Body of pancreas (tissue), 4 donors: Measurements from ENCODE around the gene CD6. TPM values are rescaled to one million over a fixed set of nuclear protein-coding genes. Genes with fewer than 3 reads are reported as not detected.

Source experiments
- ATAC-seq: fragments of 150-250 bp; one replicate; pipeline ENCODE4 v1.9.1; 2016
- DNase-seq, 4 donors: peaks; one replicate each; pipeline ENCODE4 v3.0.0-alpha.2; 2019
- H3K27ac ChIP-seq, 4 donors: fragments of 200-600 bp; sonication (generic); 1 replicate in 3 of 4; 2 replicates in 1 of 4; pipeline versions ENCODE4 v1.5.1 to v1.6.1; 2016 to 2019; ENCODE audit warnings: mild to moderate bottlenecking in 1 of 4, mixed read lengths in 1 of 4, moderate library complexity in 1 of 4
- H3K27me3 ChIP-seq, 2 donors: fragments of 200-600 bp; sonication (generic); one replicate each; pipeline ENCODE4 v1.6.0; 2016; ENCODE audit warnings: mild to moderate bottlenecking in 1 of 2
- H3K36me3 ChIP-seq, 2 donors: fragments of 200-600 bp; sonication (generic); replicated peaks in 1 of 2; 2 replicates each; pipeline ENCODE4 v1.5.1; 2016; ENCODE audit warnings: low read depth in 2 of 2; ENCODE audit not compliant: insufficient read depth in 1 of 2
- H3K4me1 ChIP-seq: fragments of 200-600 bp; sonication (generic); one replicate; pipeline ENCODE4 v1.6.0; 2016
- H3K4me3 ChIP-seq, 2 donors: fragments of 200-600 bp; sonication (generic); 1 replicate in 1 of 2; 2 replicates in 1 of 2; pipeline ENCODE4 v1.5.1; 2016 to 2019
- H3K9me3 ChIP-seq, 3 donors: fragments of 200-600 bp; sonication (generic); 1 replicate in 2 of 3; 2 replicates in 1 of 3; pipeline ENCODE4 v1.5.1; 2016
- CTCF ChIP-seq, 7 experiments: fragments of 450-650 bp in 4 of 7; fragments of 200-600 bp in 3 of 7; sonication (generic) in 3 of 7; IDR thresholded peaks; one replicate each; pipeline ENCODE4 v1.5.1; 2016 to 2019; ENCODE audit warnings: antibody characterized with exemption in 7 of 7
- POLR2A ChIP-seq, 3 donors: fragments of 450-650 bp; IDR thresholded peaks; one replicate each; pipeline ENCODE4 v1.6.1; 2016; ENCODE audit warnings: antibody characterized with exemption in 3 of 3, mild to moderate bottlenecking in 2 of 3
- WGBS, 2 donors: methylation state at CpG; one replicate each; pipeline ENCODE4 v1.1.5; 2017; 5-methylcytosine and 5-hydroxymethylcytosine counted together
- intact Hi-C: fragments of 100-400 bp; cut with DNase I; formaldehyde crosslinking; loops from one replicate; pipeline ENCODE4 v1.15.1; 2023
- total RNA-seq, 2 donors: library from RNA; depleted of rRNA; stranded (reverse); fragments of >200 nt; gene quantifications; one replicate each; pipeline ENCODE4 v1.1.0, GENCODE V29; 2016

The CD6 gene
- total RNA-seq: 1 to 10 TPM; 1.0 to 3.3 TPM

GRCh38 chr11:60971520-60971919 is at the start of gene CD6:
CD6 (plus strand) TSS chr11:60971680; CDS start chr11:60971866, 186 bp downstream.
- Histone ChIP-seq H3K9me3 (no peaks in the 10 kb centered on the region), H3K27me3 (no peaks in the 10 kb centered on the region), H3K36me3 (no peaks in the 10 kb centered on the region), H3K27ac (no peak within 1 kb of the TSS), H3K4me3 (no peak within 1 kb of the TSS), H3K4me1 (peaks cover 4% of the 10 kb centered on the region)
- no peak for DNase-seq
- 75 to 84% methylated on average over 13 to 16 of the region's 16 CpGs for WGBS, 2 donors
- TF ChIP-seq CTCF (IDR thresholded peaks at IDR 0.05): no peak
- TF ChIP-seq POLR2A (IDR thresholded peaks at IDR 0.05): no peak
- ATAC-seq: no peak
- intact Hi-C loops: no loop called here

GRCh38 chr11:60921777-60922335 is 49.6 kb upstream of the CD6 start:
- ATAC-seq: no peak
- DNase-seq: no peak
- no peak overlapping the region for H3K27ac ChIP-seq
- no peaks in the 10 kb centered on the region for H3K9me3 ChIP-seq
- H3K36me3 ChIP-seq: peaks cover 19 to 20% of the 10 kb centered on the region in 2 donors
- peaks cover 31% of the 10 kb centered on the region for H3K4me1 ChIP-seq
- TF ChIP-seq POLR2A (IDR thresholded peaks at IDR 0.05) (no peak), CTCF (IDR thresholded peaks at IDR 0.05) (no peak)
- intact Hi-C loops: no loop called here
- WGBS, 2 donors: 84 to 89% methylated on average over 3 to 11 of the region's 23 CpGs
- H3K27me3 ChIP-seq: peaks cover 0 to 9% of the 10 kb centered on the region in 2 donors
- no peak overlapping the region for H3K4me3 ChIP-seq

- Histone ChIP-seq H3K27me3 (peaks cover 0 to 9% of the 10 kb centered on the region in 2 donors), H3K4me3 (no peak overlapping the region), H3K36me3 (peaks cover 19 to 20% of the 10 kb centered on the region in 2 donors), H3K9me3 (no peaks in the 10 kb centered on the region), H3K4me1 (peaks cover 29% of the 10 kb centered on the region), H3K27ac (no peak overlapping the region)
- ATAC-seq (no peak), DNase-seq (no peak)
- TF ChIP-seq POLR2A (IDR thresholded peaks at IDR 0.05) (no peak), CTCF (IDR thresholded peaks at IDR 0.05) (no peak)
- WGBS, 2 donors: 87% methylated on average over 6 of the region's 6 CpGs; no CpG with 5 or more reads in 1 of the 2 donors
- intact Hi-C loops: no loop called here
Measured at GRCh38 chr11:60922906-60923305, 48.6 kb upstream of the CD6 start.

GRCh38 chr11:60923326-60923725 is 48.2 kb upstream of the CD6 start:
- peaks cover 26% of the 10 kb centered on the region for H3K4me1 ChIP-seq

More at GRCh38 chr11:60923326-60923725, 48.2 kb upstream of the CD6 start:
- no peaks in the 10 kb centered on the region for H3K9me3 ChIP-seq
- WGBS, 2 donors: 65 to 70% methylated on average over 5 of the region's 5 CpGs
- DNase-seq: no peak
- peaks cover 0 to 9% of the 10 kb centered on the region in 2 donors for H3K27me3 ChIP-seq
- no peak for TF ChIP-seq POLR2A (IDR thresholded peaks at IDR 0.05)
- TF ChIP-seq CTCF (IDR thresholded peaks at IDR 0.05): no peak
- no peak overlapping the region for H3K27ac ChIP-seq
- intact Hi-C loops: no loop called here
- H3K4me3 ChIP-seq: no peak overlapping the region
- no peak for ATAC-seq
- peaks cover 19 to 20% of the 10 kb centered on the region in 2 donors for H3K36me3 ChIP-seq
